ENCODE measurements around the gene TLE4.
"Not testable (repeated sequence)": the region's sequence is repeated elsewhere in the genome, so short reads cannot be mapped to it uniquely, and the experiment has no call there.

TLE4 gene

DNA sequence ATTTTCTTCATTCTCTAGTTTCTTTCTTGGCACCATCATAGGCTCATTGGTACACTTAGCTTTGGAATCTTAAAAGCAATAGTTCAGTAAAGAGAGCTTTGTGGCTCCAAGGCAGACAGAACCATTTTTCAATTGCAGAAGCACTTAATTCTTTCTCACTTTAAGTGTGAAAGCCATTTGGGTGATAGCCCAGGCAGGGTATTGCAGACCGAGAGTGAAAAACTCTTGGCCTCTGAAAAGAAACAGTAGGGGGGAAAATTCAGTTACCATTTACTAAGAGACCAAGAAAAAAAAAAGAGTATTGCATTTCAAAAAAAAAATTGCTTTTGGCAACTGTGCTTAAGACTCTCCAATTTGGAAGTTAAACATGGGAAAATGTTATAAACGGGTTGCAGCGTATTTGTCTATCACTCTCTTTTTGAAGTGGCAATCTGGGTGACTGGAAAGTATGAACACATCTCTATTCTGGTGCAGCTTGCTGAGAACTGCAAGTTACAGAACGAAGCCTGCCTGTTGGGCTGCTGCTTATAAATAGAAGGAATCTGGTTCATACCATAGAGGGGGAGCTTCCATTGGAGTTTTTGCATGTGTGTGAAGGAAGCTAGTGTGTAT, 170.5 kb downstream of the TLE4 start:
- in situ Hi-C loops (cut with HindIII; ENCODE audit: low pct_ligation_motif_present, low pct_unique_long_range_greater_than_20kb, low sequenced_read_pairs): no loop called here
- no peak for DNase-seq

DNA sequence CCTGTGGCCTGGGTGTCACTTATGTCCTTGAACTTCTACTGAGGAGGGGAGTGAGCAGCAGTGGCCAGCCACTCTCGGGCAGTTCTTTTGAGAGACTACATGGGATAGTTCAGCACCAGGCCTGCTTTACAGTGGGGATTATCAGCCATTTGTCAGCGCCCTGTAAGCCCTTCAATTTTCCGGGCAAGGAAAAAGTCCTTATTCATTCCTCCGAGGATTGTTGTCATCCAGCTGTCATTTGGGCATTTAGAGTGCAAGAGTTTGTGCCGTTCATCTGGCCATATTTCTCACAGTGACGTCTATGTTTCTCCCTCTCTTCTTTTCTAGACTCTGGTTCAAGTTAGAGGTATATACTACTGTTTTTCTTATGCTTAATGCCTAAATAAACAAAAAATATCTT, 172.8 kb downstream of the TLE4 start:
- in situ Hi-C loops (cut with HindIII; ENCODE audit: low pct_ligation_motif_present, low pct_unique_long_range_greater_than_20kb, low sequenced_read_pairs): no loop called here
- no peak for DNase-seq

DNA sequence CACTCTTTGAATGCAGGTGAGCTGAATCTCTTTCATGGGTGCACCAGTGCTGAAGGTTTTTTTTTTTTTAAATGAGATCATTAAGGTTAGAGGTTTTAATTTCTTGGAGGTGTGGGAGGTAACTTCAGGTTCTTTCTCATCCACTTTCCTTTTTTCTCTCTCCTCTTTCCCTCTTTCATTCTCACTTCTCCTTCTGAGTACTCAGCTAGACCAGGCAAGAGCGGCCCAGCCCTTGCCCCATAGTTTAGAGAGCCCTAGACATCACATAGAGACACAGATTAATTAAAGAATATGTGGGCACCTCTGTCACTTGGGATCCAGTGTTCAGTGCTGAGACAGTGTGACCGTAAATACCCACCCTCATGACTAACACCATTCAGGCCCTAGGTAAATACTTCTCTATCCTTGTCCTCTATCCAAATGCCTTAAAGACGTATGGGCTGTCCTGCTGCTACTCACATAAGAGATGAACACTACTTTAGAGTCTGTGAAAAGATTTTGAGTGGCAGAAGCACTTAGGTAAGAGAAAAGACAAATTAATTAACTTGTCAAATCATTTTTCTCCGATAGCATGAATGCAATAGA, 174.1 kb downstream of the TLE4 start:
- in situ Hi-C loops (cut with HindIII; ENCODE audit: low pct_ligation_motif_present, low pct_unique_long_range_greater_than_20kb, low sequenced_read_pairs): no loop called here
- DNase-seq: no peak

DNA sequence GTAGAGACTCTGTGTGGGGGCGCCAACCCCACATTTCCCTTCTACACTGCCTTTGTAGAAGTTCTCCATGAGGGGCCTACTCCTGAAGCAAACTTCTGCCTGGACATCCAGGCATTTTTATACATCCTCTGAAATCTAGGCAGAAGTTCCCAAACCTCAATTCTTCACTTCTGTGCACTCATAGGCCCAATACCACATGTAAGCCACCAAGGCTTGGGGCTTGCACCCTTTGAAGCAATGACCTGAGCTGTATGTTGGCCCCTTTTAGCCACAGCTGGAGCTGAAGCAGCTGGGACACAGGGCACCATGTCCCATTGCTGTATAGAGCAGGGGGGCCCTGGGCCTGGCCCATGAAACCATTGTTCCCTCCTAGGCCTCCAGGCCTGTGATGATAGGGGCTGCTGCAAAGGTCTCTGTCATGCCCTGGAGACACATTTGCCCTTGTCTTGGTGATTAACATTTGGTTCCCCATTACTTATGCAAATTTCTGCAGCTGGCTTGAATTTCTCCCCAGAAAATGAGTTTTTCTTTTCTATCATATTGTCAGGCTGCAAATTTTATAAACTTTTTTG, 180.2 kb downstream of the TLE4 start:
- DNase-seq; in situ Hi-C loops (cut with HindIII; ENCODE audit: low pct_ligation_motif_present, low pct_unique_long_range_greater_than_20kb, low sequenced_read_pairs): not testable (repeated sequence)

DNA sequence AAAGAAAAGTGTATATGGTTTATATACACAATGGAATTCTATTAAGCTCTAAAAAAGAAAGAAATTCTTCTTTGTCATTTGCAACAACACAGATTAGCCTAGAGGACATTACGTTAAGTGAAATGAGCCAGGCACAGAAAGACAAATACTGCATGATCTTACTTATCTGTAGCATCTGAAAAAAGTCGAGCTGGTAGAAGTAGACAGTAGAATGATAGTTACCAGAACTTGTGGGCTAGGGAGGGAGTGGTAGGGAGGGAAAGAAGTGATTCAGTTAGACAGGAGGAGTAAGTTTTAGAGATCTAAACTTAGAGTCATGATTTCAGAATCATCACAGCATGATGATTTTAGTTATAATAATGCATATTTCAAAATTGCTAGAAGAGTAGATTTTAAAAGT, 184.6 kb downstream of the TLE4 start:
- DNase-seq: no peak
- in situ Hi-C loops (cut with HindIII; ENCODE audit: low pct_ligation_motif_present, low pct_unique_long_range_greater_than_20kb, low sequenced_read_pairs): no loop called here

DNA sequence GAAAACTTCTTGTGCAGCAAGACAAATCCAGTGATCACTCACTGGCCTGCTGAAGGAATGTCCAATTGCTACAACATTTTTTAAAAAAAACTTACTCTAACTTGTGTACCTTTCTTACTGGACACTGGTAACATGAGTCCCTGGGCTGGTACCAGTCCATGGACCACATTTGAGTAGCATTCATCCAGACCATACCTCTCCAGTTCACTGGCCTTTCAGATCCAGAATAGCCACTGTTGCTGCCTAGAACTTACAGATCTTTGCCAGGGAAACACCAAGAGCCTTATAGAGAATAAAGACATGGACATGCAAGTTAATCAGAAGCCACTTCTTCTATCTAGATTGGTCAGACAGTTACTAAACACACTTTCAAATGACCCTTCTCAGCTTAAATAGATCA, 185.3 kb downstream of the TLE4 start:
- DNase-seq: no peak
- in situ Hi-C loops (cut with HindIII; ENCODE audit: low pct_ligation_motif_present, low pct_unique_long_range_greater_than_20kb, low sequenced_read_pairs): no loop called here

DNA sequence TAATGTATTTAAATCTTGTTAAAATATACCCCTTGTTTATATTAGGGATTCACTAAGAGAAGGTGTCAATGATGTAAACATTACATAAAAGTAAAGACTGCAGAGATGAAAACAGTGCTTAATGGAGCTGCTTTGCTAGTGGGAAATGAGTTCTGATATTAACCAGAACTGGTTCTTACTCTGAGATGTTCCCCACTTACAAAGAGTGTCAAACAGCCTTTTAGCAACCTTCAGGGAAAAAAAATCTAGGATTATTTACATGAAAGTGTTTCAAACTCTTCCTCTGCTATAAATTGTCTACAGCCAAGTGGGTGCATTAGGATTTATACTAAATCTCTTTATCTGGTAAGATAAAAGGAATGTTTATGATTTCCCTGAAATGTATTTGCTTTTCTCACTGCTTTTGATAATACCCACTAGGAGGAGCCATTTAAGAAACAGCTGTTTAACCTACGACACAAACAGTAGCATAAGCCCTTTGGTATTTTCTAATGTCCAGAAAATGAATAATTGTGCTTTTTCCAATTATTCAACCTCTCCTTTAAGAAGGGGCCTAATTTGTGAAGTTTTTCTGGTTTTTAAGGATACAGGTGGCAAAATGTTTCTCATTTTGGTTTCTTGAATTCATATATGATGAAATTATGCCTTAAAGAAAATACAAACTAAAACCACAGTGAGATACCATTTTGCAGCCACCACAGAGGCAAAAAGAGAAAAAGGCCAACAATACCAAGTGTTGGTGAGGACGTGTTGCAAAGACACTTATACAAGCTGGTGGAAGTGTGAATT, 186.3 kb downstream of the TLE4 start:
- DNase-seq: peak; percentile 12
- in situ Hi-C loops (cut with HindIII; ENCODE audit: low pct_ligation_motif_present, low pct_unique_long_range_greater_than_20kb, low sequenced_read_pairs): no loop called here

DNA sequence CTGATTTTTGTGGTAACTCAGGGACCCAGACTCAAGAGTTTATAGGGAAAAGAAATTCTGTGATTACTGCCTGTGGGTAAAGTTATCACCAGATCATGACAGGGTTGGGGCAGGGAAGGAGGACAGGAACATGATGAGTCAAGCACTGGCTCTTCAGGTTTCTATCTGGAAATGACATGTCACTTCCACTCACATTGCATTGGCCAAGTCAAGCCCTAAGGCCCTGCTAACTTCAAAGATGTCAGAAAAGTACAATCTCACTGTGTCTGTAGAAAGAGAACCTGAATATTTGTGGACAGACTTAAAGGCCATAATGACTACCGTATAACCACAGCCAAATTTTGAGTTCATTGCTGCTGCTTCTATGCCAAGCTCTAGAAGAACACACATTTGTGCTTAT, 187.7 kb downstream of the TLE4 start:
- in situ Hi-C loops (cut with HindIII; ENCODE audit: low pct_ligation_motif_present, low pct_unique_long_range_greater_than_20kb, low sequenced_read_pairs): no loop called here
- no peak for DNase-seq

DNA sequence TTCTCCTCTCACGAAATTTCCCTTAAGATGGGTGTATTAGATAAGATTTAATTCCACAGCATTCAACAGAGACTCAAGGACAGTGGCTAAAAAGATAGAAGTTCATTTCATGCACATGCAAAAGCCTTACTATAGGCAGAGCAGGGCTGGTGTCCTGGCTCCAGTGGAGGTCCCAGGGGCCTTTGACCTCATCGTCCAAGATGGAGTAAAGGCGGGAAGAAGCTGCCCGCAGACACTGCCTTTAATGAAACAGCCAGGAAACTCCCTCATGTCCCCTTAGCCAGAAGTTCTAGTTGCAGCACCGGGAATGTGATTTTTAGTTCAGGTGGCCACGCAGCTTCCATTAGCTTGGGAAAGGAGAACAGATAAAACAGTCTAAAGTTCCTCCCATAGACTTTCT, 190.3 kb downstream of the TLE4 start:
- no peak for DNase-seq
- in situ Hi-C loops (cut with HindIII; ENCODE audit: low pct_ligation_motif_present, low pct_unique_long_range_greater_than_20kb, low sequenced_read_pairs): no loop called here

DNA sequence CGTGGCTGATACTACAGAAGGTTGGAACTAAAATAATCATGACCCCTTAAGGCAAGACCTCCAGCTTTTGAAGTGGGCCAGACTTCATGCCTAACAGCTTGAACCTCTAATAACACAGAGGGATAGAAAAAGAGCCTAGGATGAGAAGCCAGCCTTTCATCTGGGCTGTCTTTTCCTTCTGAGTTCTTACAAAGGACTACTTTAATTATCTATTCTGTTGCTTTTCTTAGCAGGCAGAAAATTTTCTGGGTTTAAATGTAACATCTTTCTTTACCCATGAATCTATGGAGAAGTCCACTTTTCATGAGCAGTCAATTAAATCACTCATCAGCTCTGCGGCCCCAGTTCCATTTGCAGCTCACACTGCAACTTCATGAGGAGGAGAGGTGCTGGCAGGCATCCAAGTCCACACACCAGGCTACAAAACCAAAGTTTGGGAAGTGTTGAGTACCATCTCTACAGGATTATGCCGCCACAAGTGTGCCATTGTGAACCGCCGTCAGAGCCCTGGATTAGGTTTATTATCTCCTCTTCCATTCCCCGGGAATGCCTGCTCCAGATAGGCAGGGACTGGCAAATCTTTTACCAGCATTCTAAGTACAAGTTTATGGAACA, 192.0 kb downstream of the TLE4 start:
- no peak for DNase-seq
- in situ Hi-C loops (cut with HindIII; ENCODE audit: low pct_ligation_motif_present, low pct_unique_long_range_greater_than_20kb, low sequenced_read_pairs): no loop called here

DNA sequence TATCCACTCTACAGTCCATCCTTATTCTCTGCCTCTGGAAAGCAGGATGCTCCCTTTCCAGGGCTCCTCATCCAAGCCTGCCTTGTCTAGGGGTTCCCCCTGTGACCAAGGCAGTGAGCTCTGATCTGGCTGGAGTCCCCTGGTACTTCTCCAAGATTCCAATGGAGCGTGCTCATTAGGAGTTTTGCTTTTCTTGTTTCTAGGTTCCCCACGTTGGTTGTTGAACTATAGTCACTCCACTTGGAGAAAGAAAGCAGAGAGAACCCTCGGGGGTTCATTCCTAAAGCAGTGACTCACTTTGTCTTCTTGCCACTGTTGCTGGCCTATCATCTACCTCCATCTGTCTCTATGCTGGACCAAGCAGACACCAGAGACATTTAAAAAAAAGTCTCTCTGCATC, 192.6 kb downstream of the TLE4 start:
- in situ Hi-C loops (cut with HindIII; ENCODE audit: low pct_ligation_motif_present, low pct_unique_long_range_greater_than_20kb, low sequenced_read_pairs): no loop called here
- peak; percentile 58 for DNase-seq

DNA sequence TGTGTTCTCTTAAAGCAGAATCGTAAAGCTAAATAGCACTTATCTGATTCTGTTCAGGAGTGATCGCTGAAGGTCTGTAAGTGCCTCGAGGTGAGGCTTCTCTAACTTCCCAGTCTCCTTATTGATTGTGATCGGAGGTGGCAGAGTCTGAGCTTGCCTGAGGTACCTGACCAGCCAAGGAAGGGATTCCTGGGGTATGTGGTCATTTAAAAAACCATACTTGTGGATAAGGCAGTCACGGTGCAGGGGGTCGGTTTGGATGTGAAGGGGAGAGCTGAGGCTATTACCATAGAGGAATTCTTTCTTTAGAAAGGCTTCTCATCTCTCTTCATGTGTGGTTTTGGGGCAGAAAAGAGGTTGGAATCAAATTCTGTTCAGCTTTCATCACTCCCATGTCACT, 193.7 kb downstream of the TLE4 start:
- no peak for DNase-seq
- in situ Hi-C loops (cut with HindIII; ENCODE audit: low pct_ligation_motif_present, low pct_unique_long_range_greater_than_20kb, low sequenced_read_pairs): no loop called here

DNA sequence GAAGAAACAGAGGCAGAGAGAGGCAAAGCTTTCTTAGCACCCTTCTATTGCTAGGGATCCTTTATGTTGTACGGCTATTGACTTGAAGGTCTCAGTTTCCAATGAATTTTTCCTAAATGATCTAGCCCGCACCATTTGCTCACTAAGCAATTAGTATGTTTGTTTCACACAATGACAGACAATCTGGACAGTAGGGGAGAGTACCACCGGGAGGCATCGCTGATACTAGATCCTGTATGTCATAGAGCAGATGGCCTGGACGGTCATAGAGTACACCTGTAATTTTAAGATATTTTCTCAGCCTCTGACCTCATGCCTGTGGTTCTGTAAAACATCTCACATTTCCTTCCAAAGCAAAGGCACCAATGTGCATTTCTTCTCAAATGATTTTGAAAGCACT, 194.3 kb downstream of the TLE4 start:
- DNase-seq: no peak
- in situ Hi-C loops (cut with HindIII; ENCODE audit: low pct_ligation_motif_present, low pct_unique_long_range_greater_than_20kb, low sequenced_read_pairs): no loop called here

DNA sequence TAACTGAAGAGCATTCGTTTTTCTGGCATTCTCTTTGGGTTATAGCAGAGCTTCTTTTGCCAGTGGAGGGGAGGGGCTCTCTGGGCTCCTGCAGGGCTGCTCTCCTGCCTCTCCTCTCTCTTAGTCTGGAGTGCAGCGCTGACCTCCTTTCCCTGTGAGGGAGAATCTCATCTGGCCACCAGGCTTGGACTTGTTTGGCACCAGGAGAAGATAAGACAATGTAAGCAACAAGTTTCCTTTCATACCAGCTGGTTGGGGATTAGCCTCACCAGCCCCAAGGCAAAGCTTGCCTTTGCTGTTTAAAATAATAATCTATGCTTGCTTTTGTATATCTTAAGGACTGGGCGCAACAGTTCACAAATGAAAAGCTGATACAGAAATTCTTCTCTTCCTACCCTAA, 196.4 kb downstream of the TLE4 start:
- in situ Hi-C loops (cut with HindIII; ENCODE audit: low pct_ligation_motif_present, low pct_unique_long_range_greater_than_20kb, low sequenced_read_pairs): no loop called here
- no peak for DNase-seq

DNA sequence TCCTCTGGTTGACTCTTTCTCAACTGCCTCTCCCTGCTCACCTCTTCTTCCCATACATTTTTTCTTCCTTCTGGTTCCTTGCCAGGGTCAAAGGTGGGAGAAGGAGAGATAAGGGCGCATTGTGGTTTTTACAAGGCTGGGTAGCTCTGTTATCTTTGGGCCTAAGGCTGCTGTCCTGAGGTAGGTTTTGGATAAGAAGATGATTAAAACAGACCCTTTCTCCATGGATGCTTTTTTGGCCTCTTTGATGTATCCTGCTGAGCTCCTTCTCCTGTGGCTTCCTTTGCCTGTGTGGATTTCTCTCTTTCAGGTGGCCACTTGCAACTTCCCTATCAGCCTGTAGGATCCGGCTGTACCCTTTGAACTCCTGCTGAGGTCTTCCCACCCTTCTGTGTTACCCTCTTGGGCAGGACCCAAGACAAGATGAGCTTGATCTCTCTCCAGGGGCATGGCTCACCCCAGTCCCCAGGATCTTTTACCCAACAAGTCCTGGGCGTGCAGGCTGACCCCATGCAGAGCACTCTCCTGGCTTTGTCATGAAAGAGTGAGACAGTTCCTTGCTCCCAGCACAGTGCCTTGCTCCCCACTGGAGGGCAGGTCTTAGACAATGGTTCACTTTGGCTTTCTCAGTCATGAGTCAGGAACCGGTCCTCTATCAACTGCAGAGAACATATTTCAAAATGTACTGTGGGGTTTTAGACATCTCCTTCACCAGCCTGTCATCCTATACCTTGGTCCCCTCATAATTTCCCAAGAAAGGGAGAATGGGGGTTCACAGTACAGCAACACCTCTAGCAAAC, 197.9 kb downstream of the TLE4 start:
- in situ Hi-C loops (cut with HindIII; ENCODE audit: low pct_ligation_motif_present, low pct_unique_long_range_greater_than_20kb, low sequenced_read_pairs): no loop called here
- no peak for DNase-seq

DNA sequence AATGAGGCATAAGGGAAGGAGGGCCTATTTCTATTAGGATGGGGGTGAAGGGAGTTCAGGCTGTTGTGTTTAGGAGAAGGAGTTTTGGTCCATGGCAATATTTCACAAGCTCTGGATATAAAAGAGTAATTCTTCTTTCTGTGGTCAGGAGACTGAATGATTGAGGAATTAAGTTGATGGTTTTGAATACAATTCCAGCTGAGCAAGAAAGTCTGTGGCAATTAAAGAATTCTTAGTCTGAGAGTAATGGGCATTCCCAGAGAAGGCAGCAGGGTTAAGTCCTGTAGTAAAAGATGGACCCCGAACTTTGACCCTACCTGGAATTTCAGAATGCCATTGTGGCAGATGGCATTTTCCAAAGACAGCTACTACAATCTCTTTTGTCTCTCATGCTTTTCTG, 202.6 kb downstream of the TLE4 start:
- in situ Hi-C loops (cut with HindIII; ENCODE audit: low pct_ligation_motif_present, low pct_unique_long_range_greater_than_20kb, low sequenced_read_pairs): no loop called here
- DNase-seq: no peak
